Subcutaneous adipose tissue (tissue), 4 donors: ENCODE data around the gene STX11. TPM values are rescaled to one million over a fixed set of nuclear protein-coding genes. Genes with fewer than 3 reads are reported as not detected.

ENCODE experiments used
- CTCF ChIP-seq: fragments of 450-650 bp; IDR thresholded peaks from one replicate; pipeline ENCODE4 v1.5.1; 2016; ENCODE audit warnings: low read depth, mild to moderate bottlenecking, control low read depth, antibody characterized with exemption, moderate library complexity
- total RNA-seq, 4 donors: library from RNA; depleted of rRNA; stranded (reverse); fragments of >200 nt; gene quantifications; one replicate each; pipeline ENCODE4 v1.1.0, GENCODE V29; 2016

STX11 gene
- total RNA-seq, 4 donors from 2014 or later = 42.6 to 103 (median 48.3) TPM

GRCh38 chr6:144115219-144115618 lies 35.1 kb upstream of the STX11 start:
- no peak for TF ChIP-seq CTCF

GRCh38 chr6:144119376-144119775 lies 30.9 kb upstream of the STX11 start:
- no peak for TF ChIP-seq CTCF

GRCh38 chr6:144122861-144123260 lies 27.5 kb upstream of the STX11 start:
- no peak for TF ChIP-seq CTCF

- TF ChIP-seq CTCF = no peak
Measured at GRCh38 chr6:144123421-144123820, 26.9 kb upstream of the STX11 start.

- TF ChIP-seq CTCF = no peak
Measured at GRCh38 chr6:144123836-144124235, 26.5 kb upstream of the STX11 start.

- TF ChIP-seq CTCF = no peak
Measured at GRCh38 chr6:144127097-144127496, 23.2 kb upstream of the STX11 start.

GRCh38 chr6:144129469-144129868 lies 20.8 kb upstream of the STX11 start:
- TF ChIP-seq CTCF = no peak

- no peak for TF ChIP-seq CTCF
Measured at GRCh38 chr6:144131248-144131709, 19.0 kb upstream of the STX11 start.
